ENCODE measurements around the gene SLC7A9.

DNA sequence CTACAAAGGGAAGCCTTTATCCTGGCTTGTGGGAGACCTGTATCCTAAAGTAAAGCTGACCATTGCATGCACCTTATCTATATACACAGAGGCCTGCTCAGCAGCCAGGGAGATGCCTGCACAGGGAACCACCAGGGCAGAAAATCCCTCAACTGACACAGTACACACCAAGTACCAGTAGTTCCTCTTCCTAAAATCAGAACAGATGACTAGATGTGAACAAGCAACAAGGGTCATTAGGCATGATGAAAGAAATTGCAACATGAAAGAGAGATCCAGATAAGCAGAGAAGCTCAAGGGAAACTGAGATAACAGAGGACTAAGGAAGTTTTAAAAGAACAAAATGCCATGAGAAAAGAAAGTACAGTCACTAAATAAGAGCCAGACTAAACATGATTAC is 39.7 kb upstream of the SLC7A9 start:
- no peak for TF ChIP-seq POLR2A (IDR thresholded peaks at IDR 0.05)
- TF ChIP-seq, protein P1, sequence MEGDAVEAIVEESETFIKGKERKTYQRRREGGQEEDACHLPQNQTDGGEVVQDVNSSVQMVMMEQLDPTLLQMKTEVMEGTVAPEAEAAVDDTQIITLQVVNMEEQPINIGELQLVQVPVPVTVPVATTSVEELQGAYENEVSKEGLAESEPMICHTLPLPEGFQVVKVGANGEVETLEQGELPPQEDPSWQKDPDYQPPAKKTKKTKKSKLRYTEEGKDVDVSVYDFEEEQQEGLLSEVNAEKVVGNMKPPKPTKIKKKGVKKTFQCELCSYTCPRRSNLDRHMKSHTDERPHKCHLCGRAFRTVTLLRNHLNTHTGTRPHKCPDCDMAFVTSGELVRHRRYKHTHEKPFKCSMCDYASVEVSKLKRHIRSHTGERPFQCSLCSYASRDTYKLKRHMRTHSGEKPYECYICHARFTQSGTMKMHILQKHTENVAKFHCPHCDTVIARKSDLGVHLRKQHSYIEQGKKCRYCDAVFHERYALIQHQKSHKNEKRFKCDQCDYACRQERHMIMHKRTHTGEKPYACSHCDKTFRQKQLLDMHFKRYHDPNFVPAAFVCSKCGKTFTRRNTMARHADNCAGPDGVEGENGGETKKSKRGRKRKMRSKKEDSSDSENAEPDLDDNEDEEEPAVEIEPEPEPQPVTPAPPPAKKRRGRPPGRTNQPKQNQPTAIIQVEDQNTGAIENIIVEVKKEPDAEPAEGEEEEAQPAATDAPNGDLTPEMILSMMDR (IDR thresholded peaks at IDR 0.05 in 4 of 5, conservative IDR thresholded peaks at IDR 0.05 in 1 of 5) = no peak

Data from gastrocnemius medialis (tissue), 4 donors.